IPS DF 19.7 (cell line): ENCODE measurements around the gene TWIST2.

Experiments
- DNase-seq: peaks from one replicate; pipeline ENCODE4 v3.0.0-alpha.2; 2013; ENCODE audit warnings: low read depth, low spot score

The TWIST2 gene

GRCh38 chr2:238847841-238848690 lies at the start of gene TWIST2:
TSS of gene TWIST2 (plus strand) at chr2:238848085. CDS start at chr2:238848216, 131 bp downstream.
- DNase-seq, result no peak

- no peak for DNase-seq
Observed at GRCh38 chr2:238801791-238802190, 46.1 kb upstream of the TWIST2 start.

DNA sequence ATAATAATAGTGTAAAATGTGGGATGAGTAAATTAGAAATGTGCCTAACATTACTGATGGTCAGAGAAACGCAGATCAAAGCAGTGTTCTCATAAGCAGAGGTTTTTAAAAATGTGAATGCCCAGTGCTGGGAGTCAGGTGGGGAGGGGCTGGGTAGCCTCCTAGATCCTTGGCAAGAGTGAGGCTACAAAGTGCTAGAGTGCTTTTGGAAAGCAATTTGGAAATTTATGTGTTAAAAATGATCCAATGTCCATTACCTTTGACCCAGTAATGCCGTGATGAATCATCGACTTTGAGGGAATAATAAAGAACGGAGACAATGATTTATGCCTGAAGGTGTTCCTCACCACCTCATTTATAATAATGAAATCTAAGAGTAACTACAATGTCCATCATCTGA lies 44.9 kb upstream of the TWIST2 start:
- DNase-seq, result no peak

DNA sequence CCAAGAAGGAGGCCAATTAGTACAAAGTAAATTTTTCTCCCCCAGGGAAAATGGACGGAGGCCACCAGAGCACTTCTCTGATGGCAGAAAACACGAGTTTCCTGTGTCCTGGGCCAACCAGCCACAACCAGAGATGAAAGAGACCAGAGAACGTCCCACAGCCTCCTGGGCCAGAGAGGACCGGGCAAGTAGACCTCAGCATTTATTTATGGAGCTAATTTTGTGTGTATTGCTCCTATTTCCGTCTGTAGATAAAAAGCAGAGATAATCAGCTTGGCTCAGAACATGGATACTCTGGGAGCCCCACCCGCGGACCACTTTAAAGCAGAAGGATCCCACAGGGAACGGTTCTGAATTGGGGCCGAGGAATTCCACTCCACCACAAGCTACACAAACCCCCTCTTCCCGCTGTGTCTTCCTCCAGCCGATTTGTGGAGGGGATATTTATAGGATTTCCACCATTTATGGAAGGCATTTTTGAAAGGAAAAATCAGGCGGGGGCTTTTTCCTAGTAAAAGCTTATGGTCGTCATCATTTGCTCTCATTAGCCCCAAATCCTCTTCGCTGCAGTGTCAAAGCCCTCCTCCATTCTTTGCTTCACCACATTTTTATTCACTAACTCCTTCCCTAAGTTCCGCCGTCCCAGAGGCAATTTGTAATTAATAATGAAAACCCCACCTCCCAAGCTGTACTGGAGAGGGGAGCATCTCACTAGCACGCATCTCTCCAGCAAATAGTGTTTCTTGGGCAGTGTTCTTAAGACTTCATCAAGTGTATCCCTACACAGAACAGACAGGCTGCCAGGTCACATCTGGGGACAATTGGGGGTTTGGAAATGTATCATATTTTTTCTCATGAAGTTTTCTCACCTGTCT lies 43.7 kb upstream of the TWIST2 start:
- DNase-seq, result no peak

DNA sequence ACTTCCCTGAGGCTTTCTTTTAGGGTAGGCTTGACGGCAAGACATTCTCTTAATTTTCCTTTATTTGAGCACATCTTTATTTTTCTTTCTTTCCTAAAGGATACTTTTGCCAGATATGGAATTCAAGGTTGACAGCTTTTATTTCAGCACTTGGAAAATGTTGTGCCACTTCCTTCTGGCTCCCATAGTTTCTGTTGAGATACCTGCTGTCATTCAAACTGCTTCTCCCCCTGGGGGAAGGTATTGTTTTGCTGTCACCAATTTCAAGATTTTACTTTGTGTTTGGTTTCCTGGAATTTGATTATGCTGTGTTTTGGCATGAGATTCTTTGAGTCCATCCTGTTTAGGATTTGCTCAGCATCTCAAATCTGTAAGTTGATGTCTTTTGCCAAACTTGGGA lies 39.1 kb upstream of the TWIST2 start:
- no peak for DNase-seq

DNA sequence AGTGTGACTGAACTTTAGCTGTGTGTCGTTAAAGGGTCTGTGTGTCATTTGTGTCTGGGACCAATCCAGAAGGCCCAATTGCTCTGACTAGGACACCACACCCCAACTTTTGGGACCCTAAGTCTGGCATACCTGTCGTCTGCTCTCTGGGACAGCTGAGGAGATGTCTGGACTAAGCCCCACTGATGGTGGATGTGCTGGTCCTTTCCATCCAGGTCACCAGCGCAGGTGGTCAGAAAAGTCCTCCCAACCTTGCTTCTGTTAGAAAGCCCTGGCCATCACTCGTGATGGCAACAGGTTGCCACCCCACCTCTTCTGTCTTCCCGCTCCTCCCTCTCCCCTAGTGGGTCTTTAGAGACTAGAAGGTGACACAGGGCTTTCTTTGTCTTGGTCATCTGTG lies 37.6 kb upstream of the TWIST2 start:
- DNase-seq, result no peak

DNA sequence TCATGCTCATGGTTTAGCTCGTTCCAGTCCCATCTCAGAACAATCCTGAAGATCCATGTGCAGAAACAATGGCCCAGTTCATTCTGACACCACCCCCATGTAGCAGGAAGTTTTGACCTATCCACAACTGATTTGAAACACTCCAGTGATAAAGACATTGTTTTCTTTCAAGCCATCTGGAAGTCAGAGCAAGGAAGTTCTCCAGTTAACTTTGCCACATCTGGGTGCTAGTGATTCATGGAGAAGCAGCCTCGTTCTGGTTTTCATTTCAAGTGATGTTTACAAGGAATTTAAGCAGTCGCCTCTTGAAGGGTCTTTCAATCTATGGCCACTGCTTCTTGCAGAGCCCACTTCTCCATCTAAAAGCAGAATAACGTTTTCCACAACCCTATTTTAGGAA lies 36.6 kb upstream of the TWIST2 start:
- no peak for DNase-seq

- no peak for DNase-seq
Observed at GRCh38 chr2:238811759-238812158, 36.1 kb upstream of the TWIST2 start.

GRCh38 chr2:238813109-238813508 lies 34.8 kb upstream of the TWIST2 start:
- no peak for DNase-seq

DNA sequence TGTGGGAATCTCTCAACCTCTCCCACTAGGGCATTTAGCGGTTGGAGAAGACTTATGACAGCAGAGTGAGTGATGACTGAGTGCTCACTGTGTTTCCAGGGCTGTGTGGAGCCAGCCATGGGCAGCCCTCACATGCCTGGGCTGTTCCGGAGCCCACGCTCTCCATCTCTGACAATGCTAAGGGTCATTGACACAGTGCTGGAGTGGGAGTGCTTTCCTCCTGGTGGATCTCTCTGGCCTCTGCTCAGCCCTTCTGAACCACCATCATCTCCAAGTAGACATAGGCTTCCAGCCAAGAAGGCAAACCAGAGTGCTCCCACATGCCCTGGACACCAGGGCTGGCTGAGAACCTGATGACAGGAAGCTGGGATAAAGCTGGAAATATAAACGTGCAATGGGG lies 33.1 kb upstream of the TWIST2 start:
- DNase-seq, result no peak

DNA sequence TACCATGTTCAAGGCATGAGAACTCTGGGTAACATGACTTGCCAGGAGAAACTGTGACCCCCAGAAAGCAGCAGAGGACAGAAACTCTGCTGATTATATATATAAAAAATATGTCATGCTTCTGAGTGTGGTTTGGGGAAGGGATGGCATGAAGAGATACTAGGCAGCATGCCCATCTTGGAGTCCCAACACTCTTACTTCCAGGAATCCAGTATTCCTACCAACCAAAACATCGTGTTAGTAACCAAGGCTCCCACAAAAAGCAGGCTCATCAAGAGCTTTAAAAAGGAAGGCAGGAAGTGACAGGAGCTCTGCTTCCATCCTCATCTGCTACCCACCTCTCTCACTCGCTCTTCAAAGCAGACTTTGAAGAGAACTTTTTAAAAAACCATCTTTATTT lies 31.6 kb upstream of the TWIST2 start:
- DNase-seq, result no peak

DNA sequence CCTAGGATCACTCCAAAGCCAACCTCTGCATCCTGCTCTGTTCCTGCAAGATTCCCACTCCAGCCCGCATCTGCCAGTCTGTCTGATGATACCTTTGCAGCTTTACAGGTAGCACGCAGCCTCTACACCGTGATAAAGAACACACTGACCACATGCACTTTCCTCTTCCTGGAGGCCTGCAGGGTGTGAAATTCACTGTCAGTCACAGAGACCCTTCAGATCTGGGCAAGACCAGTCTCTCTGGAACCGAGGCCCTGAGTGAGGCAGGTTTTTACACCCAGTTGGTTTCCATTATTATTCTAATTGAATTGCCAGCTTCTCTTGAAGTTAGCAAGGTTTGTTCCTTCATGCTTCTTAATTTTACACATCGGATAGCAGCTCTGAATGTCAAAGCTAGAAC lies 30.5 kb upstream of the TWIST2 start:
- DNase-seq, result no peak

DNA sequence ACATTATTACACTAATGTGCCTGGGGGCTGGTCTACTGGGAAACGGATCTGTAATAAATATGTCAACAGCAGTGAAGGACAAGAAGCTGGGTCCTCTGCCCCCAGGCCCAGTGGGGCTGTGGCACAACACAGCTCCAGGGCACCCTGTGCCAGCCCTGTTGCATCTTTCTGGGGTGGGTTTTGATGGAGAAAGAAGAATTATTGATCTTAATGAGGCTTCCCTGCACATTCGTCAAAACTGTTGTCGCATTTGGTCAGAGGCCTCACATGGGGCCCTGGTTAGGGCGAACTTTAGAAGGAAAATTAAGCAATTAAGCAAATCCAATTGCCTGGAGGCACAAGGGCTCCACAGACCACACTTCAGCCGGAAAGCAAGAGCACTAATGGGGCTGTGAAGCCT lies 30.0 kb upstream of the TWIST2 start:
- DNase-seq, result no peak

DNA sequence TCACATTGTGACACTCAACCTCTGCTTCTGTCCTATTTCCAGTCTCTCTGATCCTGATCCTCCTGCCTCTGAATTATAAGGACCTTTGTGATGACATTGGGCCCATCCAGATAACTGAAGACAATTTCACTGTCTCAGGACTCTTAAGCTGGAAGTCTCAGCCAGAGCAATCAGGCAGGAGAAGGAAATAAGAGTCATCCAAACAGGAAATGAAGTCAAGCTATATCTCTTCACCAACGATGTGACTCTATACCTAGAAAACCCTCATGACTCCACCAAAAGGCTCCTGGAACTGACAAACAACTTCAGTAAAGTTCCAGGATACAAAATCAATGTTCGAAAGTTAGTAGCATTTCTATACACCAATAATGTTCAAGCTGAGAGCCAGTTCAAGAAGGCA lies 29.3 kb upstream of the TWIST2 start:
- no peak for DNase-seq

DNA sequence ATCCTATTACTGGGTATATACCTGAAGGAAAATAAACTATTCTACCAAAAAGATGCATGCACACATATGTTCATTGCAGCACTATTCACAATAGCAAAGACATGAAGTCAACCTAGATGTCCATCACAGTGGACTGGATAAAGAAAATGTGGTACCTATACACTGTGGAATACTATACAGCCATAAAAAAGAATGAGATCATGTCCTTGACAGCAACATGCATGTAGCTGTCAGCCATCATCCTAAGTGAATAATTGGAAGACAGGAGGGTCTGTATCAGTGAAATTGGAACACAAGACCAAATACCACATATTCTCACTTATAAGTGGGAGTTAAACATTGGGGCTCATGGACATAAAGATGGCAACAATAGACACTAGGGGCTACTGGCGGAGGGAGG lies 27.7 kb upstream of the TWIST2 start:
- no peak for DNase-seq

GRCh38 chr2:238820916-238821315 lies 27.0 kb upstream of the TWIST2 start:
- no peak for DNase-seq

GRCh38 chr2:238821391-238821790 lies 26.5 kb upstream of the TWIST2 start:
- no peak for DNase-seq

DNA sequence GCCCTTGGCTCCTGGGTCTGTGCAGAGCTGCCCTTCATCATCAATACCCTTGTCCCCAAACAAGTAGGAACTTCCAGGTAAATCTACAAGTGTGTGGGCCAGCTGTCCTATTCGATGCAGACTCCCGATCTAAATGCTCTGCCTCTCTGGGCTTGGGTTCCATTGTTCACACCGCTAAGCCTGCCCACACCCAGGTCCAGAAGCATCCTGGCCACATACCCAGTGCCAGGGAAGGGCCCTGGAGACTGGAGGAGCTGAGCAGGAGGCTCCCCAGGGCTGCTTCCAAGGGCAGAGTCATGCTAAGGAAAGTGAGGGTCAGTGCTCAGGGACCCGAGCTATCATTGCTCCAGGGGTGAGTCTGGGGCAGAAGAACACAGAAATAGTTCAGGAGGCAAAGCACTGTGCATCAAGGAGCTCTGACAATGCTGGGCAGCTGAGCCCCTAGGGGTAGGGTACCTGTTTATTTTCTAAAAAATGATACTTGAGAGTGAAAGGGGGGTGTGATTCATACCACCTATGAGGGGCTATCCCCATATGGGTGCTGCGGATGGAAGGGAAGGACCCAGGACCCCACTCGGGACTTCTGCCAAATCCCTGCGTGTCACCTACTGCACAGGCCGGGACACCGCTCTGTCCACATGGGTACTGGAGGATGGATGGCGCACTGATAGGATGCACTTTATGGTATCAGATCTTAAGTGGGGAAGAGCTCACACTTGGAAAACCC lies 25.8 kb upstream of the TWIST2 start:
- DNase-seq, result no peak

- no peak for DNase-seq
Observed at GRCh38 chr2:238822955-238823354, 24.9 kb upstream of the TWIST2 start.

DNA sequence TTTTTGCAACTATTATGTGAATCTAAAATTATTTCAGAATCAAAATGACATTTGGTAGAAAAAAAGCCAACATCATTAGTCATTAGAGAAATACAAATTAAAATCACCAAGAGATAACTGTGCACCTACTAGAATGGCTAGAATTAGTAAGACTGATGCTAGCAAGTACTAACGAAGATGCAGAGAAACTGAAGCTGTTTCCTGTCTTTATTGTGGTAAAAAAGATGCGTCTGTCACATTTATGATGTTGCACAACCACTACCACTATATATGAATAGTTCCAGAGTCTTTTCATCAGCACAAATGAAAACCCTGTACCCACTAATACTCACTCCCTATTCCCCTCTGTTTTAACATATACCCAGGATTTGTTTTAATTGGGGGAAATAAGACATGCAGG lies 16.7 kb upstream of the TWIST2 start:
- DNase-seq, result no peak

DNA sequence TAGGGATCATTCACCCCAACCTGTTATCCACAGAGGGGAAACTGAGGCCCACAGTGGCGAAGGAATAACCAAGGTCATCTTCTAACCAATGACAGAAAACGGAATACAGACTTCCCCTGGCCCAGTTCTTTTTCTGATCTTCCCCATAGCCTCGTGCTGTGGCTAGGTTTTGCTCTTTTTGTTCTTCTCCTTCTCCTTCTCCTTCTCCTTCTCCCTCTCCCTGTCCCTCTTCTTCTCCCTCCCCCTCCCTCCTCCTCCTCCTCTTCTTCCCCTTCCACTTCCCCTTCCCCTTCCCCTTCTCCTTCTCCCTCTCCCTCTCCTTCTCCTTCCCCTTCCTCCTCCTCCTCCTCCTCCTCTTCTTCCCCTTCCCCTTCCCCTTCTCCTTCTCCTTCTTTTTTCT lies 12.9 kb upstream of the TWIST2 start:
- DNase-seq, result no peak

DNA sequence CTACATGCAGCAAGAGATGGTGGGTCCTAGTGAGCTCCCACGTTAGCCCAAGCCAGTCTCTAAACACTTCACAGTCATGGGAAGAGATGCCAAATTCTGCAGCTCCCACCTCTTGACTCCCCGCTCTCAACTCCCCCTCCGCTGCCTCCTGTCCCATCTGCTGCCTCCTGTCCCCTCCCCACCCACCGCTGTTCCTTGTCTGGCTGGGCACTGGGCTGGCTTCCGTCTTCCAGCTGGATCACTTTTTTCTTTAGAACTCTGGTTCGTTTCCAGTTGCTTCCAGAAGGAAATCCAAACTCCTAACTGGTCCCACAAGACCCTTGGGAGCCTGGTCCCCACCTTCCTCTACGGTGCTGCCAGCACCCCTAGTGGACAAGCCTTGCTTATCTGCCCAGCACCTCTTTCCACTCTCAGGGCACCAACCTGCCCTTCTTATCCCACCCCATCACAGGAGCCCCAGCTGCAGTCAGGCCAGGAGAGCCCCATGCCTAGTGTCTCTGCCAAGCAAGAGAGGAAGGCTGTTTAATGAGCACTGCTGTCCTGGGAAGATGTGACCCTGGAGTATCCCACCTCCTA lies 12.1 kb upstream of the TWIST2 start:
- DNase-seq, result no peak
